ENCODE data around the gene SLC41A2.

GRCh38 chr12:104958805-104959334, 780 bp upstream of the SLC41A2 start:
- peak in 2 of 11 experiments; percentile 2 to 36 for TF ChIP-seq CTCF (IDR thresholded peaks at IDR 0.05 in 8 of 11, conservative IDR thresholded peaks at IDR 0.05 in 3 of 11)
- no peak for TF ChIP-seq POLR2A (IDR thresholded peaks at IDR 0.05)
- TF ChIP-seq POLR2AphosphoS5 (IDR thresholded peaks at IDR 0.05): no peak

Data from spleen (tissue), 7 donors.